ENCODE results near the gene EPB41.

GRCh38 chr1:28885472-28885877, 28.9 kb upstream of the EPB41 start:
- no peak for TF ChIP-seq POLR2A (IDR thresholded peaks at IDR 0.05; ENCODE audit: extremely low read depth, insufficient read length)
- TF ChIP-seq CTCF (IDR thresholded peaks at IDR 0.05; ENCODE audit: low read depth, low read length): no peak
- TF ChIP-seq, protein P1, sequence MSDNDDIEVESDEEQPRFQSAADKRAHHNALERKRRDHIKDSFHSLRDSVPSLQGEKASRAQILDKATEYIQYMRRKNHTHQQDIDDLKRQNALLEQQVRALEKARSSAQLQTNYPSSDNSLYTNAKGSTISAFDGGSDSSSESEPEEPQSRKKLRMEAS (IDR thresholded peaks at IDR 0.05; ENCODE audit: low read depth, low read length): no peak
